Measurements from ENCODE around the gene ARHGAP8.

The ARHGAP8 gene

GRCh38 chr22:44765571-44766285 is 13.4 kb downstream of the ARHGAP8 start:
- H3K27me3 ChIP-seq (ENCODE audit: insufficient read depth, poor library complexity, severe bottlenecking), result no peaks in the 10 kb centered on the region
- TF ChIP-seq CTCF (IDR thresholded peaks at IDR 0.05; ENCODE audit: insufficient read depth, low read length), result no peak
- no peak for TF ChIP-seq POLR2AphosphoS5 (IDR thresholded peaks at IDR 0.05; ENCODE audit: low read depth)
- TF ChIP-seq GABPA (IDR thresholded peaks at IDR 0.05; ENCODE audit: low read depth), result no peak
- no peak for TF ChIP-seq SPI1 (IDR thresholded peaks at IDR 0.05; ENCODE audit: borderline replicate concordance, low read depth)
- no peak for TF ChIP-seq REST (IDR thresholded peaks at IDR 0.05; ENCODE audit: insufficient replicate concordance, low read depth)
- no peak overlapping the region for H3K4me3 ChIP-seq (replicated peaks; ENCODE audit: insufficient read depth, low read length)
- no peak for DNase-seq (ENCODE audit: low read depth in 1 of 2, low spot score in 1 of 2)
- H3K27ac ChIP-seq (replicated peaks), result no peak overlapping the region

- no peak for DNase-seq (ENCODE audit: low read depth in 1 of 2, low spot score in 1 of 2)
- H3K27me3 ChIP-seq (ENCODE audit: insufficient read depth, poor library complexity, severe bottlenecking), result no peaks in the 10 kb centered on the region
- H3K4me3 ChIP-seq (replicated peaks; ENCODE audit: insufficient read depth, low read length), result no peak overlapping the region
- no peak overlapping the region for H3K27ac ChIP-seq (replicated peaks)
- TF ChIP-seq CTCF (IDR thresholded peaks at IDR 0.05; ENCODE audit: insufficient read depth, low read length), result no peak
- TF ChIP-seq REST (IDR thresholded peaks at IDR 0.05; ENCODE audit: insufficient replicate concordance, low read depth), result no peak
- TF ChIP-seq SPI1 (IDR thresholded peaks at IDR 0.05; ENCODE audit: borderline replicate concordance, low read depth), result no peak
- TF ChIP-seq POLR2AphosphoS5 (IDR thresholded peaks at IDR 0.05; ENCODE audit: low read depth), result no peak
- no peak for TF ChIP-seq GABPA (IDR thresholded peaks at IDR 0.05; ENCODE audit: low read depth)
These were observed 20.7 kb downstream of the ARHGAP8 start for GRCh38 chr22:44773082-44773481.

GRCh38 chr22:44775862-44776261 is 23.5 kb downstream of the ARHGAP8 start:
- Histone ChIP-seq H3K4me3 (replicated peaks; ENCODE audit: insufficient read depth, low read length) (no peak overlapping the region), H3K27ac (replicated peaks) (no peak overlapping the region), H3K27me3 (ENCODE audit: insufficient read depth, poor library complexity, severe bottlenecking) (no peaks in the 10 kb centered on the region)
- TF ChIP-seq POLR2AphosphoS5 (IDR thresholded peaks at IDR 0.05; ENCODE audit: low read depth) (no peak), CTCF (IDR thresholded peaks at IDR 0.05; ENCODE audit: insufficient read depth, low read length) (no peak), SPI1 (IDR thresholded peaks at IDR 0.05; ENCODE audit: borderline replicate concordance, low read depth) (no peak), GABPA (IDR thresholded peaks at IDR 0.05; ENCODE audit: low read depth) (no peak)
- no peak for DNase-seq (ENCODE audit: low read depth in 1 of 2, low spot score in 1 of 2)

Measured in HL-60 (cell line).